GM23338 (cell line): ENCODE data around the gene CRY1.

Source experiments
- CTCF ChIP-seq, 2 experiments: fragments of 200-600 bp in 1 of 2; sonication (generic) in 1 of 2; conservative IDR thresholded peaks; 2 replicates each; pipeline versions ENCODE4 v1.5.1 to v1.6.1; 2016 to 2017; ENCODE audit warnings: antibody characterized with exemption in 2 of 2, low read depth in 2 of 2, mild to moderate bottlenecking in 2 of 2, moderate library complexity in 1 of 2
- EZH2 ChIP-seq: fragments of 200-600 bp; sonication (generic); IDR thresholded peaks from one replicate; pipeline ENCODE4 v1.8.0; 2017; ENCODE audit warnings: antibody characterized with exemption, mild to moderate bottlenecking, low read depth; ENCODE audit not compliant: unreplicated experiment

GRCh38 chr12:107115119-107115518, 21.8 kb upstream of the CRY1 start:
- no peak for TF ChIP-seq EZH2
- TF ChIP-seq CTCF (conservative IDR thresholded peaks at IDR 0.05; ENCODE audit: low read depth in 2 of 2): no peak
